Gastroesophageal sphincter (tissue), 3 donors: ENCODE results near the gene AP4S1.

Source experiments
- EP300 ChIP-seq: sonication (generic); formaldehyde crosslinking; IDR thresholded peaks from one replicate; pipeline ENCODE4 v1.6.1; 2017; ENCODE audit warnings: antibody characterized with exemption, mild to moderate bottlenecking
- POLR2A ChIP-seq, 2 donors: fragments of 450-650 bp; IDR thresholded peaks; one replicate each; pipeline ENCODE4 v1.6.1; 2017; ENCODE audit warnings: antibody characterized with exemption in 2 of 2, mild to moderate bottlenecking in 2 of 2, moderate library complexity in 1 of 2
- POLR2AphosphoS5 ChIP-seq: sonication (generic); formaldehyde crosslinking; IDR thresholded peaks from one replicate; pipeline ENCODE4 v1.6.1; 2017; ENCODE audit warnings: antibody characterized with exemption
- TF ChIP-seq, protein P1 (sequence below), 4 experiments: fragments of 200-600 bp in 2 of 4; fragments of 450-650 bp in 2 of 4; sonication (generic) in 1 of 4; IDR thresholded peaks; one replicate each; pipeline ENCODE4 v1.5.1; 2017 to 2019; ENCODE audit warnings: antibody characterized with exemption in 4 of 4, mild to moderate bottlenecking in 2 of 4, moderate library complexity in 2 of 4

DNA sequence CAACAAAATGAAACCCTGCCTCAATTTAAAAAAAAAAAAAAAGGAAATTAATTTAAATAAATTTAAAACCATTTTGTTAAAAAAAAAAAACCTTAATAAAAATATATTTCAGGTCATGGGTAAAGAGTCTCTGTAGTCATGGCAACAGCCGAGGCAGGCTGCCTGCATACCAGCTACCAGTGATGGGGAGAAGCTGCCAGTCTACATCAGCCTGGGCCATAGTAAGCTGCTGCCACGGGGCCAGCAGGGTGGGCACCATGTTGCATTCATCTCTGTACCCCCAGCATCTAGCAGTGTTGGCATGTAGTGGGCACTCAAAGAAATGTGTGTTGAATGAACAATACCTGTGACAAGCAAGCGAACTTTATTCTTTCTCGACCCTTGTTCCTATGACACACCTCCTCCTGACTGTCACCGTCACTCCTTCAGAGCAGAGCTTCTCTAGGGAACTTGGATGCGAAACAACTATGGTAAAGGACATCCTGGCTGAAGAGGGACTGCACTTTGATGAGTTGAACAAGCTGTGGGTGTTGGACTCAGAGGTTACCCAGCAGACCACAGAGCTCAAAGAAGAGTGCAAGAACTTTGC, 7.3 kb upstream of the AP4S1 start:
- TF ChIP-seq, protein P1, sequence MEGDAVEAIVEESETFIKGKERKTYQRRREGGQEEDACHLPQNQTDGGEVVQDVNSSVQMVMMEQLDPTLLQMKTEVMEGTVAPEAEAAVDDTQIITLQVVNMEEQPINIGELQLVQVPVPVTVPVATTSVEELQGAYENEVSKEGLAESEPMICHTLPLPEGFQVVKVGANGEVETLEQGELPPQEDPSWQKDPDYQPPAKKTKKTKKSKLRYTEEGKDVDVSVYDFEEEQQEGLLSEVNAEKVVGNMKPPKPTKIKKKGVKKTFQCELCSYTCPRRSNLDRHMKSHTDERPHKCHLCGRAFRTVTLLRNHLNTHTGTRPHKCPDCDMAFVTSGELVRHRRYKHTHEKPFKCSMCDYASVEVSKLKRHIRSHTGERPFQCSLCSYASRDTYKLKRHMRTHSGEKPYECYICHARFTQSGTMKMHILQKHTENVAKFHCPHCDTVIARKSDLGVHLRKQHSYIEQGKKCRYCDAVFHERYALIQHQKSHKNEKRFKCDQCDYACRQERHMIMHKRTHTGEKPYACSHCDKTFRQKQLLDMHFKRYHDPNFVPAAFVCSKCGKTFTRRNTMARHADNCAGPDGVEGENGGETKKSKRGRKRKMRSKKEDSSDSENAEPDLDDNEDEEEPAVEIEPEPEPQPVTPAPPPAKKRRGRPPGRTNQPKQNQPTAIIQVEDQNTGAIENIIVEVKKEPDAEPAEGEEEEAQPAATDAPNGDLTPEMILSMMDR (IDR thresholded peaks at IDR 0.05), result no peak
- TF ChIP-seq POLR2AphosphoS5 (no peak), EP300 (no peak), POLR2A (IDR thresholded peaks at IDR 0.05) (no peak)
